ENCODE measurements around the gene ASB2. TPM values are rescaled to one million over a fixed set of nuclear protein-coding genes. Genes with fewer than 3 reads are reported as not detected.

The ASB2 gene
- polyA plus RNA-seq, 1 experiment, result 1.6 TPM

GRCh38 chr14:93928184-93929047 lies 48.0 kb downstream of the ASB2 start:
- no peak for DNase-seq (ENCODE audit: low read depth, low spot score)
- Histone ChIP-seq H3K27ac (ENCODE audit: low read depth, low read length) (no peak overlapping the region), H3K9me3 (ENCODE audit: control insufficient read depth, insufficient read depth, low read length) (no peaks in the 10 kb centered on the region; the same call in 1 of the 2 replicates), H3K4me3 (ENCODE audit: low read depth, low read length) (no peak overlapping the region), H3K27me3 (ENCODE audit: control insufficient read depth, insufficient read depth, low read length) (peaks cover 7% of the 10 kb centered on the region)
- CTCF ChIA-PET, result no interaction called here
- TF ChIP-seq CTCF (IDR thresholded peaks at IDR 0.05; ENCODE audit: low read depth, low read length), result no peak
- POLR2A ChIA-PET, result no interaction called here

DNA sequence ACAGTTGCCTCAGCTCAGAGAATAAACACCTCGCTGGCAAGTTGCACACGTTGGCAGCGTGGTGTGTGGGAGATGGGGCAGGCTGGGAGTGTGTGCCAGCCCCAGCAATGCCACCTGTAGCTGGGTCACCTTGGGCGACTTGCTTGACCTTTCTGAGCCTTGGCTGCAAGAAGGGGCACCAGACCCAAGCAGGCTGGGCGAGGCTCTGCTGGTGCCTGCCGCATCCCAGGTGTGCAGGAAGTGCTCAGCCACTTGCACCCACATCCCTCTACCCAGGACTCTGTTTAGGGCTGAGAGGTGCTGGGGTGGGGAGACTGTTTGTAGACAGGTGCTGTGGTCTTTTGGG lies 48.6 kb downstream of the ASB2 start:
- DNase-seq (ENCODE audit: low read depth, low spot score), result no peak
- ChIA-PET CTCF (interaction anchor here (1.1 kb wide), 1 partner anchor 12 kb away, joined by 5 read pairs; no protein-coding TSS in a partner anchor), POLR2A (interaction anchor here (0.8 kb wide), 1 partner anchor 259 kb away, joined by 5 read pairs; no protein-coding TSS in a partner anchor)
- Histone ChIP-seq H3K4me3 (ENCODE audit: low read depth, low read length) (no peak overlapping the region), H3K9me3 (ENCODE audit: control insufficient read depth, insufficient read depth, low read length) (no peaks in the 10 kb centered on the region; the same call in 1 of the 2 replicates), H3K27ac (ENCODE audit: low read depth, low read length) (no peak overlapping the region), H3K27me3 (ENCODE audit: control insufficient read depth, insufficient read depth, low read length) (peaks cover 7% of the 10 kb centered on the region)
- TF ChIP-seq CTCF (IDR thresholded peaks at IDR 0.05; ENCODE audit: low read depth, low read length), result no peak

GRCh38 chr14:93926873-93927799 lies 49.2 kb downstream of the ASB2 start, which contains the start of gene FAM181A:
Gene FAM181A, plus strand, starts transcription at chr14:93927344. Its CDS starts 942 bp downstream, at chr14:93928286.
- no peak for DNase-seq (ENCODE audit: low read depth, low spot score)
- ChIA-PET CTCF (interaction anchor here (0.7 to 1.1 kb wide), 2 partner anchors 13 to 361 kb away, joined by 5 to 6 read pairs; no protein-coding TSS in a partner anchor), POLR2A (interaction anchor here (0.6 to 0.8 kb wide), 2 partner anchors 188 to 260 kb away, joined by 3 to 5 read pairs; no protein-coding TSS in a partner anchor)
- Histone ChIP-seq H3K27ac (ENCODE audit: low read depth, low read length) (no peak within 1 kb of the TSS), H3K27me3 (ENCODE audit: control insufficient read depth, insufficient read depth, low read length) (peaks cover 7% of the 10 kb centered on the region), H3K9me3 (ENCODE audit: control insufficient read depth, insufficient read depth, low read length) (no peaks in the 10 kb centered on the region; the same call in 1 of the 2 replicates), H3K4me3 (ENCODE audit: low read depth, low read length) (no peak within 1 kb of the TSS)
- no peak for TF ChIP-seq CTCF (IDR thresholded peaks at IDR 0.05; ENCODE audit: low read depth, low read length)

- CTCF ChIA-PET, result interaction anchor here (0.7 kb wide), 1 partner anchor 362 kb away, joined by 6 read pairs; no protein-coding TSS in a partner anchor
- Histone ChIP-seq H3K4me3 (ENCODE audit: low read depth, low read length) (no peak overlapping the region), H3K27me3 (ENCODE audit: control insufficient read depth, insufficient read depth, low read length) (peaks cover 7% of the 10 kb centered on the region), H3K9me3 (ENCODE audit: control insufficient read depth, insufficient read depth, low read length) (no peaks in the 10 kb centered on the region; the same call in 1 of the 2 replicates), H3K27ac (ENCODE audit: low read depth, low read length) (no peak overlapping the region)
- DNase-seq (ENCODE audit: low read depth, low spot score), result no peak
- POLR2A ChIA-PET, result interaction anchor here (0.6 kb wide), 1 partner anchor 188 kb away, joined by 3 read pairs; no protein-coding TSS in a partner anchor
- no peak for TF ChIP-seq CTCF (IDR thresholded peaks at IDR 0.05; ENCODE audit: low read depth, low read length)
Measured at GRCh38 chr14:93926245-93926872, 50.0 kb downstream of the ASB2 start.

Data from AG04450 (cell line).